Esophagus squamous epithelium (tissue), 4 donors: ENCODE data around the gene CATSPERB.
"Not testable (repeated sequence)": the region's sequence is repeated elsewhere in the genome, so short reads cannot be mapped to it uniquely, and the experiment has no call there.

ENCODE experiments used
- CTCF ChIP-seq, 6 experiments: fragments of 450-650 bp in 4 of 6; fragments of 200-600 bp in 2 of 6; sonication (generic) in 2 of 6; IDR thresholded peaks; one replicate each; pipeline ENCODE4 v1.5.1; 2016 to 2019; ENCODE audit warnings: antibody characterized with exemption in 6 of 6, mild to moderate bottlenecking in 4 of 6, moderate library complexity in 4 of 6
- POLR2A ChIP-seq, 4 donors: fragments of 450-650 bp; IDR thresholded peaks; one replicate each; pipeline ENCODE4 v1.6.1; 2017; ENCODE audit warnings: antibody characterized with exemption in 4 of 4, mild to moderate bottlenecking in 4 of 4, moderate library complexity in 3 of 4

GRCh38 chr14:91593957-91594356 lies 137.9 kb downstream of the CATSPERB start:
- not testable (repeated sequence) for TF ChIP-seq CTCF, POLR2A (IDR thresholded peaks at IDR 0.05)
